Measurements from ENCODE around the gene TEX264.
"Not testable (repeated sequence)": the region's sequence is repeated elsewhere in the genome, so short reads cannot be mapped to it uniquely, and the experiment has no call there.

TEX264 gene

GRCh38 chr3:51718547-51719409 lies 47.7 kb downstream of the TEX264 start:
- DNase-seq, result no peak

DNA sequence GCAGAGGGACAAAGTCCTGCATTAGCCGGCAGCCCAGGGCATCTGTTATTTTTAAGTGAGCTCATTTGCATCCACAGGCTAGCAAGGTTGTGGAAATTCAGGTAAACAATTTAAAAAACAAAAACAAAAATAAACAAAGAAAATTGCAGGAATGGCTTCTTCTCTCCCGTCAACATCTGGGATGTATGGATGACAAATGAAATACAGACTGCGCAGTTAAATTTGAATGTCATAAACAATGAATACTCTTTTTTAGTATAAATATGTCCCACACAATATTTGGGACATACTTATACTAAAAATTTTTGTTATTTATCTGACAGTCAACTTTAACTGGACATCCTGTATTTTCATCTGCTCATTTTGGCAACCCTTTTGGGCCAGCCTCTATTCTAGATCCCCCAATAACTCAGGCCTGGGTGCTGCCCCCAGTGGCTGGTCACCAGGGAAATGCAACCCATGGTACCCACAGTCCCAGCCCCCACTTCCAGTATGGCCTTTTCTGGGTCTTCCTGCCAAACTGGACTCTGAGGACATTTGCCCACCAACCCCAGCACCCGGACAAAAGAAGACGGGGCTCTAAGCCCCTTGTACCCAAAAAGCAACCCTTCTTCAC lies 48.5 kb downstream of the TEX264 start:
- no peak for DNase-seq

DNA sequence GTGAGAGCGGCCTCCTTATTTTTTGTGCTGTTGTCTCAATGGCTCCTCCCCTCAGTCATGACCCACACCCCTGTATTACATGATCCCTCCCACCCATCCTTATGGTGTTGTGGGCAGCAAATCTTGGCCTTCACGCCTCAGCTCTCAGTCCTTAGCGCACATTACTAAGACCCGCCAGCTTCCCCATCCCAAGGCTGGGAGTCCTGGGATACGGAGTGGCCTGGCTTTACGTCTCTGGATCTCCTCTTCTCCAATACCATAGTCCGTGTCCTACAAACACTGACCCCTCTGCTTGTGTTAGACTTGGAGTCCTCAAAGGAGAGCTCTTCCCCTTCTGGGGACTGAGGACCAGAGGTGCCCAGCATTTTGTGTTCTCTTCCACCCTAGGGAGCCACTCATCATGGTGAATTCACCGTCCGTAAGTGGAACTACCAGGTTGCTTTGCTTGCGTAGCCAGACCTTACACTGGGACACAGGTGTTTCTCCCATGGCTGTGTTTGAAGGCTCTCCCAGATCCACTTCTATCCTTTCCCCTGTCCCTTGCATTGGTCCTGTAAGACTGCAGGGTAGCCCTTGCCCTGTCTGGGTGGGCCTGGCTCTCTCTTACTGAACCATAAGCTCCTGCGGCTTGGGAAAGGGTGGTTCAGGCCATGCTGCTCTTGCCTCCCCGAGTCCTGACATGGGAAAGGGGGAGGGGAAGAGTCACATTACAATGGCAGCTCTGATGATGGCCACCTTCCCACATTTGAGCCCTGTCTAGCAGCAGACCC lies 49.4 kb downstream of the TEX264 start:
- no peak for DNase-seq

DNA sequence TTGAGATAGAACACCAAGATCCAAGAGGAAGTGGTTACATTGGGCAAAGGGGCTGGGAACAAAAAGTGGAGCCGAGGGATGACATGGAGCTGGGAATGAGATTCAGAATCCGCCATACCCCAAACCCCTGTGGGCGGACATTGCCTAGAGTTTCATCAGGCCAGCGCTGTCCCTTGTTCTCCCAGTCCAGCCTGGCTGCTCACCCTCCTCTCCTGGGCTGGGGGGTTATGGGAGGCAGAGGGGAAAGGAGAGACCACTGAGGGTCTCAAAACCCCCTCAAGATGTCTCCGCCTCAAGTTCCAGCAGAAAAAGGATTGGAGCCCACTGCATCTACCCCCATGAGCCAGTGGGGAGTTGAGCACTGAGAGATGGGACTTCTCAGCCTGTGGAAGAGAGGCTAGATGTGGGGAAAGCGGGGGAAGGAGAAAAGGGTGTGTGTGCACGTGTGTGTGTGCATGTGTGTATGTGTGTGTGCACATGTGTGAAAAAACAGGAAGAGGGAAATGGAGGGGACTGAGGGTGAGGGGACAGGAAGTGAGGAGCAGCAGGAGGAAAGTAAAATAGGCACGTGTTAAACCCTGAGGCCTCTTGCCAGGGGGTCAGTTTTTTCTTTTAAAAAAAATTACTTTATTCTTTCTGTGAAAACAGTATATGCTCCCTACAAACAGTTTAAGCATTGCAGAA lies 50.2 kb downstream of the TEX264 start:
- DNase-seq, result no peak

DNA sequence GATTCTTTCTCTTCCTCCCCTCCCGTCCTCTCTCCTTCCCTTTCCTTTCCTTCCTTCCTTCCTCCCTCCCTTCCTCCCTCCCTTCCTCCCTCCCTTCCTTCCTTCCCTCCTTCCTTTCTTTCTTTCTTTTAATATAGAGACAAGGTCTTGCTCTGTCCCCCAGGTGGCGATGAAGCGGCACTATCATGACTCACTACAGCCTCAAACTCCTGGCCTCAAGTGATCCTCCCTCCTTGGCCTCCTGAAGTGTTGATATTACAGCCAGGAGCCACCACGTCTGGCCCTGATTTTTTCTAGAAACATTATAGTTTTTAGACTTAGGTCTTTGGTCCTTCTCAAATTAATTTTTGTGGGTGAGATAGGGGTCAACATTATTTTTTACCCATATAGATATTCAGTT lies 51.3 kb downstream of the TEX264 start:
- no peak for DNase-seq

GRCh38 chr3:51727500-51727899 lies 56.4 kb downstream of the TEX264 start:
- no peak for DNase-seq

DNA sequence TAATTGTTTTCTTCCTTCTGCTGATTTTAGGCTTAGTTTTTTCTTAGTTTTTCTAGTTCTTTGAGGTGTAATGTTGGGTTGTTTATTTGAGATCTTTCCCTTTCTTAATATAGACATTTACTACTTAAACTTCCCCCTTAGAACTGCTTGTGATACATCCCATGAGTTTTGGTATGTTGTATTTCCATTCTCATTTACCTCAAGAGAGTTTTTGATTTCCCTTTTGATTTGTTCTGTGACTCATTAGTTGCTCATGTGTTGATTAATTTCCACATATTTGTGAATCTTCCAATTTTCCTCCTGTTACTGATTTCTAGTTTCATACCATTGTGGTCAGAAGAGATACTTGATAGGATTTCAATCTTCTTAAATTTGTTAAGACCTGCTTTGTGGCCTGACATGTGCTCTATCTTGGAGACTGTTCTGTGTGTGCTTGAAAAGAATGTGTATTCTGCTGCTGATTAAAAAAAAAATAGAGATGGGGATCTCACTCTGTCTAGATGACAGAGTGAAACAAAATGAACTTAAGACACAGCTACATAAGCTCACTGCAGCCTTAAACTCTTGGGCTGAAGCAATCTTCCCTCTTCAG lies 58.1 kb downstream of the TEX264 start:
- DNase-seq, result no peak

GRCh38 chr3:51733859-51734571 lies 63.0 kb downstream of the TEX264 start:
- DNase-seq, result no peak

- no peak for DNase-seq
Observed at GRCh38 chr3:51734572-51734907, 63.5 kb downstream of the TEX264 start.

DNA sequence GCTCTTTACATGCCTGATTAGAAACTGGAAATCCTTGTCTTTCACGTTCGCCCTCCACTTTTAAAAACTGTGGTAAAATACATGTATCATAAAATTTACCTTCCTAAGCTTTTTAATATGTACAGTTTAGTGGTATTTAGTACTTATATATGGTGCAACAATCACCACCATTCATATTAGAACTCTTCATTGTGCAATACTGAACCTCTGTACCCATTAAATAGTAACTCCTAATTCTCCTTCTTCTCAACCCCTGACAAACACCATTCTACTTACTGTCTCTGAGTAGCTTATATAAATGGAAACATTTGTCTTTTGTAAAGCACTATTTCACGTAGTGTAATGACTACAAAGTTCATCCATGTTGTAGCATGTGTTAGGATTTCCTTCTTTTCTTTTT lies 64.0 kb downstream of the TEX264 start:
- DNase-seq, result no peak

DNA sequence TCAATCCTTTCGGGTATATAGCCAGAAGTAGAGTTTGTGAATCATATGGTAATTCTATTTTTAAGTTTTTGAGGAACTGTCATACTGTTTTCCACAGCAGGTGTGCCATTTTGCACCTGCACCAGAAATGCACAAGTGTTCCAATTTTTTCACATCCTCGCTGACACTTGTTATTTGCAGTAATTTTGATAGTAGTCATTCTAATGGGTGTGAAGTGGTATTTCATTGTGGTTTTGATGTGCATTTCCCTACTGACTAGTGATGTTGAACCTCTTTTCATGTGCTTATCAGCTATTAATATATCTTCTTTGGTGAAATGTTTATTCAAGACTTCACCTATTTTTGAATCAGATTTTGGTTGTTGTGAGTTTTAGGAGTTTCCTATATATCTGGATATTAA lies 64.9 kb downstream of the TEX264 start:
- no peak for DNase-seq

DNA sequence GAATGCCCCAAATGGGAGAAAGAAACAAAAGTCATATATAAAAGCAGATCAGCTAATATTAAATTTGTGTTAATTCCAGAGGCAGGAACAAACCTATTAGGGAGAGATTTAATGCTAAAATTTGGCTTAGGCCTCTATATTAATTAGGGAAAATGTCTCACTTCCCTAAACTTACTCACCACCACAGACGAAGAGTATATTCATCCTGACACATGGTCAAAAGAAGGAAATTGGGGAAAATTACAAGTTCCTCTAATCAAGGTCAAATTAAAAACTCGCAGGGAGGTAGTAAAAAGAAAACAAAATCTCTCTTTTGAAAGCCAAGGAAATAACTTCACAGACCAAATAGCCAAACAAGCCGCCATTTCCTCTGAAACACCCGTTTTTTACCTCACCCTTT lies 68.1 kb downstream of the TEX264 start:
- DNase-seq, result no peak

GRCh38 chr3:51742320-51742719 lies 71.3 kb downstream of the TEX264 start:
- not testable (repeated sequence) for DNase-seq

- DNase-seq, result not testable (repeated sequence)
Observed at GRCh38 chr3:51742978-51743377, 71.9 kb downstream of the TEX264 start.

GRCh38 chr3:51747840-51748239 lies 76.8 kb downstream of the TEX264 start:
- no peak for DNase-seq

DNA sequence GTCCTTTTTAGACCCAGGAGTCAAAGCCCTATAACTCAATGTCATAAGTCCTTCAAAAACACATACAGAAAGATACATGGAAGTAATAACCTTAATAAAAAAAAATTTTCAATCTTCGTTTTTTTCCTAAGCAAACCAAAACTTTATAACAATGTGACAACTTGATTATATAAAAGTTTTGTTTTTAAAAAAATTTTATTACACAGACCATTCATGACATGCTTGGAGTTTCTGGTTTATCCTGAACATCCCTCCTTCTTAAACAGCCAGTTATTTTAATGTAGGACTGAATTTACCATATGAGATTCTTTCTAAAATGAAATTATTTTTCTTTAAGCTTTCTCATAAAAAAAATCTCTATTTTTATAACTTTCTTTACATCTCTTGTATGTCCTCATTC lies 77.3 kb downstream of the TEX264 start:
- DNase-seq, result no peak

- DNase-seq, result no peak
Observed at GRCh38 chr3:51750878-51751277, 79.8 kb downstream of the TEX264 start.

GRCh38 chr3:51751287-51751686 lies 80.2 kb downstream of the TEX264 start:
- DNase-seq, result no peak

Measured in GF-D8 (cell line).